ENCODE data around the gene FAM83G.
"Not testable (repeated sequence)": the region's sequence is repeated elsewhere in the genome, so short reads cannot be mapped to it uniquely, and the experiment has no call there.

DNA sequence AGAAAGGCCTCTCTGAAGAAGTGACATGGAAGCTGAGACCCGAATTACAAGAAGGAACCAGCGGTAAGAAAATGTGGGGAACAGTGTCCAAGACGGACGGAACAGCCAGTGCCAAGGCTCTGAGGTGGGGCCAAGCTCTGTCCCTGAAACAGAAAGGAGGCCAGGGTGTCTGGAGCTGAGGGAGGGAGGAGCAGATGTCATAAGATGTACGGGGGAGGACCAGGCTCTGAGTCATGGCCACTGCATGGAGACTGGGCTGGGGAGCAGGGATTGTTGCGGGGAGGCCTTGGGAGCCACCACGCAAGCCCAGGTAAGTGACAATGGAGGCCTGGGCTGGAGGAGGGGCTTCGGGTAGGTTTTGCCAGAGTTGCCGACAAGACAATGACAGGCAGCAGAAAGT, 40.1 kb upstream of the FAM83G start:
- TF ChIP-seq, protein P1, sequence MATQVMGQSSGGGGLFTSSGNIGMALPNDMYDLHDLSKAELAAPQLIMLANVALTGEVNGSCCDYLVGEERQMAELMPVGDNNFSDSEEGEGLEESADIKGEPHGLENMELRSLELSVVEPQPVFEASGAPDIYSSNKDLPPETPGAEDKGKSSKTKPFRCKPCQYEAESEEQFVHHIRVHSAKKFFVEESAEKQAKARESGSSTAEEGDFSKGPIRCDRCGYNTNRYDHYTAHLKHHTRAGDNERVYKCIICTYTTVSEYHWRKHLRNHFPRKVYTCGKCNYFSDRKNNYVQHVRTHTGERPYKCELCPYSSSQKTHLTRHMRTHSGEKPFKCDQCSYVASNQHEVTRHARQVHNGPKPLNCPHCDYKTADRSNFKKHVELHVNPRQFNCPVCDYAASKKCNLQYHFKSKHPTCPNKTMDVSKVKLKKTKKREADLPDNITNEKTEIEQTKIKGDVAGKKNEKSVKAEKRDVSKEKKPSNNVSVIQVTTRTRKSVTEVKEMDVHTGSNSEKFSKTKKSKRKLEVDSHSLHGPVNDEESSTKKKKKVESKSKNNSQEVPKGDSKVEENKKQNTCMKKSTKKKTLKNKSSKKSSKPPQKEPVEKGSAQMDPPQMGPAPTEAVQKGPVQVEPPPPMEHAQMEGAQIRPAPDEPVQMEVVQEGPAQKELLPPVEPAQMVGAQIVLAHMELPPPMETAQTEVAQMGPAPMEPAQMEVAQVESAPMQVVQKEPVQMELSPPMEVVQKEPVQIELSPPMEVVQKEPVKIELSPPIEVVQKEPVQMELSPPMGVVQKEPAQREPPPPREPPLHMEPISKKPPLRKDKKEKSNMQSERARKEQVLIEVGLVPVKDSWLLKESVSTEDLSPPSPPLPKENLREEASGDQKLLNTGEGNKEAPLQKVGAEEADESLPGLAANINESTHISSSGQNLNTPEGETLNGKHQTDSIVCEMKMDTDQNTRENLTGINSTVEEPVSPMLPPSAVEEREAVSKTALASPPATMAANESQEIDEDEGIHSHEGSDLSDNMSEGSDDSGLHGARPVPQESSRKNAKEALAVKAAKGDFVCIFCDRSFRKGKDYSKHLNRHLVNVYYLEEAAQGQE (IDR thresholded peaks at IDR 0.05; ENCODE audit: low read depth, low read length) = not testable (repeated sequence)
- not testable (repeated sequence) for TF ChIP-seq NFIC (IDR thresholded peaks at IDR 0.05; ENCODE audit: borderline replicate concordance)

Data from SK-N-SH (cell line).